ENCODE data around the gene PDE8A. TPM values are rescaled to one million over a fixed set of nuclear protein-coding genes. Genes with fewer than 3 reads are reported as not detected.
"Not testable (repeated sequence)": the region's sequence is repeated elsewhere in the genome, so short reads cannot be mapped to it uniquely, and the experiment has no call there.

PDE8A gene
- polyA plus RNA-seq, 1 experiment: 48.4 TPM

DNA sequence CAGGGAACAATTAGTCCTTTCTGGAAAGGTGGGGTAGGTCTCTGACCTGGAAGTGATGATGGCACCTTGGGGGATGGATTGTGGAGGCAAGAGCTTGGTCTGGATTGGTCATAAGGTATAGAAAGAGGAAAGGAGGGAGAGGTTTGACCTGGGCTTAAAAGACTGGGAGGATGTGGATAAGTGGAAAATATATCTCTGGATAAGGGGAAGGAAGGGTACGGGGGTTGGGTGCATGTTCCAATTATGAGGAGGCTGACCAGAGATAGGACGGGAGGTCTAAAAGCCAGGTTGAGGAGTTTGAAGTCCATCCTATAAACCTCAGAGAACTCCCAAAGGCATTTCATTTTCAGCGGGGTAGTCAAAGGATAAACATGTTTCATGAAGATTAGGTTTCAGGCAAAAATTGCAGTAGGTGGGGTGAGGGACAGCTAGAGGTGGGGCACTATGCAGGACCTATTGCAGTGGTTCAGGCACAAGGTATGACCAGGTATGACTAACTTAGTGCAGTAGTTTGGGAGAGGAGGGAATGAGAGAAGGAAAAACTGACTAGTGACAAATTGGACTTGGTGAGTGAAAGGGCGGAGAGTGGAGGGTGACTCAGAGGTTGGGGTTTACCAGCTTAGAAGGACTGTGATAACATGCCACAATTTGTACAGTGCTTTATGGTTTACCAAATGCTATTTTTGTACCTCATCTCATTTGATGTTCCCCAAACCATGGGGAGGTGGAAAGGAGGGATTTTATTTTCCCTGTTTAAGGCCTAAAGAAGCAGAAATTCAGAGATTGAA lies 10.7 kb downstream of the PDE8A start:
- H3K4me3 ChIP-seq (ENCODE audit: low read depth, low read length): no peak overlapping the region
- ChIA-PET POLR2A (no interaction called here), CTCF (interaction anchor here (0.5 to 1.5 kb wide), 3 partner anchors 11 to 55 kb away, joined by 3 to 5 read pairs (median 4); no protein-coding TSS in a partner anchor)
- H3K27ac ChIP-seq (ENCODE audit: low read depth, low read length): no peak overlapping the region
- TF ChIP-seq, protein P1, sequence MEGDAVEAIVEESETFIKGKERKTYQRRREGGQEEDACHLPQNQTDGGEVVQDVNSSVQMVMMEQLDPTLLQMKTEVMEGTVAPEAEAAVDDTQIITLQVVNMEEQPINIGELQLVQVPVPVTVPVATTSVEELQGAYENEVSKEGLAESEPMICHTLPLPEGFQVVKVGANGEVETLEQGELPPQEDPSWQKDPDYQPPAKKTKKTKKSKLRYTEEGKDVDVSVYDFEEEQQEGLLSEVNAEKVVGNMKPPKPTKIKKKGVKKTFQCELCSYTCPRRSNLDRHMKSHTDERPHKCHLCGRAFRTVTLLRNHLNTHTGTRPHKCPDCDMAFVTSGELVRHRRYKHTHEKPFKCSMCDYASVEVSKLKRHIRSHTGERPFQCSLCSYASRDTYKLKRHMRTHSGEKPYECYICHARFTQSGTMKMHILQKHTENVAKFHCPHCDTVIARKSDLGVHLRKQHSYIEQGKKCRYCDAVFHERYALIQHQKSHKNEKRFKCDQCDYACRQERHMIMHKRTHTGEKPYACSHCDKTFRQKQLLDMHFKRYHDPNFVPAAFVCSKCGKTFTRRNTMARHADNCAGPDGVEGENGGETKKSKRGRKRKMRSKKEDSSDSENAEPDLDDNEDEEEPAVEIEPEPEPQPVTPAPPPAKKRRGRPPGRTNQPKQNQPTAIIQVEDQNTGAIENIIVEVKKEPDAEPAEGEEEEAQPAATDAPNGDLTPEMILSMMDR (IDR thresholded peaks at IDR 0.05; ENCODE audit: low read depth, low read length): no peak
- no peaks in the 10 kb centered on the region for H3K9me3 ChIP-seq (ENCODE audit: control insufficient read depth, insufficient read depth, low read length)
- DNase-seq (ENCODE audit: low read depth, low spot score): peak; percentile 21
- no peaks in the 10 kb centered on the region for H3K27me3 ChIP-seq (ENCODE audit: control insufficient read depth, insufficient read depth, low read length)

DNA sequence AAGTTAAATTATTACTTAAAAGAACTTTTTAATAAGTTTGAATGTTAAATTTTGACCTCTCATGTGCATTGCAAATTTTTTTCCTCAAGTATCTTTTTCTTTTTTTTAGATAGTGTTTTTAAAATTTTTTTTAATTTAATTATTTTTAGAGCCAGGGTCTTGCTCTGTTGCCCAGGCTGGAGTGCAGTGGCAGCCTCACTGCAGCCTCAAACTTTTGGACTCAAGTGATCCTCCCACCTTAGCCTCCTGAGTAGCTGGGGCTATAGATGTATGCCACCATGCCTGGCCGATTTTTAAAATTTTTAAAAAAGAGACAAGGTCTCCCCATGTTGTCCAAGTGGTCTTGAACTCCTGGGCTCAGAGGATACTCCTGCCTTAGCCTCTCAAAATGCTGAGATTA lies 14.4 kb downstream of the PDE8A start:
- POLR2A ChIA-PET: interaction anchor here (0.6 to 1.3 kb wide), 2 partner anchors 15 to 18 kb away, joined by 5 to 8 read pairs; no protein-coding TSS in a partner anchor
- H3K27ac ChIP-seq (ENCODE audit: low read depth, low read length): no peak overlapping the region
- H3K9me3 ChIP-seq (ENCODE audit: control insufficient read depth, insufficient read depth, low read length): no peaks in the 10 kb centered on the region
- CTCF ChIA-PET: no interaction called here
- DNase-seq (ENCODE audit: low read depth, low spot score): no peak
- TF ChIP-seq, protein P1 (IDR thresholded peaks at IDR 0.05; ENCODE audit: low read depth, low read length): no peak
- no peaks in the 10 kb centered on the region for H3K27me3 ChIP-seq (ENCODE audit: control insufficient read depth, insufficient read depth, low read length)
- no peak overlapping the region for H3K4me3 ChIP-seq (ENCODE audit: low read depth, low read length)

DNA sequence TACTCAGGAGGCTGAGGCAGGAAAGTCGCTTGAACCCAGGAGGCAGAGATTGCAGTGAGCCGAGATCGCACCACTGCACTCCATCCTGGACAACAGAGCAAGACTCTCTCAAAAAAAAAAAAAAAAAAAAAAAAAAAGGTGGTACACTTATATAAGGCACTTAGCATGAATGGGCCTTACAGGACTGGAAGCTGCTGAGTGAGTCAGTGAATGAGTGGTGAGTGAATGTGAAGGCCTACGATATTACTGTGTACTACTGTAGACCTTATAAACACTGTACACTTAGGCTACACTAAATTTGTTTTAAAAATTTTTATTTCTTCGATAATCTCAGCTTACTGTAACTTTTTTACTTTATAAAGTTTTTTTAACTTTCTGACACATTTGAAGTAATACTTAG lies 15.1 kb downstream of the PDE8A start:
- H3K27ac ChIP-seq (ENCODE audit: low read depth, low read length); H3K27me3 ChIP-seq (ENCODE audit: control insufficient read depth, insufficient read depth, low read length); H3K4me3 ChIP-seq (ENCODE audit: low read depth, low read length); H3K9me3 ChIP-seq (ENCODE audit: control insufficient read depth, insufficient read depth, low read length): not testable (repeated sequence)
- POLR2A ChIA-PET: interaction anchor here (1.3 kb wide), 1 partner anchor 16 kb away, joined by 8 read pairs; no protein-coding TSS in a partner anchor
- CTCF ChIA-PET: interaction anchor here (0.7 to 1.0 kb wide), 3 partner anchors 8 to 47 kb away, joined by 3 to 4 read pairs (median 3); no protein-coding TSS in a partner anchor
- peak; percentile 16 for DNase-seq (ENCODE audit: low read depth, low spot score)

DNA sequence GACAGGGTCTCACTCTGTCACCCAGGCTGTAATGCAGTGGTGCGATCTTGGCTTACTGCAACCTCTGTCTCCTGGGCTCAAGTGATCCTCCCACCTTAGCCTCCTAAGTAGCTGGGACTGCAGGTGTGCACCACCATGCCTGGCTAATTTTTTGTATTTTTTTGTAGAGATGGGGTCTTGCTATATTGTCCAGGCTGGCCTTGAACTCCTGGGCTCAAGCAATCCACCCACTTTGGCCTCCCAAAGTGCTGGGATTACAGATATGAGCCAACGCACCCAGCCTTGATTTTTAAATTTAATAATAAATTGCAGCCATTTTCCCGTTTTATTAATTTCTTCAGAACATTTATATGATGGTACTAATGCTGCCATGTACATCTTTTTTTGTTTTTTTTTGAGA lies 15.6 kb downstream of the PDE8A start:
- not testable (repeated sequence) for DNase-seq (ENCODE audit: low read depth, low spot score); H3K4me3 ChIP-seq (ENCODE audit: low read depth, low read length); H3K27ac ChIP-seq (ENCODE audit: low read depth, low read length); H3K27me3 ChIP-seq (ENCODE audit: control insufficient read depth, insufficient read depth, low read length); H3K9me3 ChIP-seq (ENCODE audit: control insufficient read depth, insufficient read depth, low read length)
- ChIA-PET CTCF (interaction anchor here (0.7 to 1.0 kb wide), 3 partner anchors 8 to 47 kb away, joined by 3 to 4 read pairs (median 3); no protein-coding TSS in a partner anchor), POLR2A (interaction anchor here (1.3 kb wide), 1 partner anchor 17 kb away, joined by 8 read pairs; no protein-coding TSS in a partner anchor)

DNA sequence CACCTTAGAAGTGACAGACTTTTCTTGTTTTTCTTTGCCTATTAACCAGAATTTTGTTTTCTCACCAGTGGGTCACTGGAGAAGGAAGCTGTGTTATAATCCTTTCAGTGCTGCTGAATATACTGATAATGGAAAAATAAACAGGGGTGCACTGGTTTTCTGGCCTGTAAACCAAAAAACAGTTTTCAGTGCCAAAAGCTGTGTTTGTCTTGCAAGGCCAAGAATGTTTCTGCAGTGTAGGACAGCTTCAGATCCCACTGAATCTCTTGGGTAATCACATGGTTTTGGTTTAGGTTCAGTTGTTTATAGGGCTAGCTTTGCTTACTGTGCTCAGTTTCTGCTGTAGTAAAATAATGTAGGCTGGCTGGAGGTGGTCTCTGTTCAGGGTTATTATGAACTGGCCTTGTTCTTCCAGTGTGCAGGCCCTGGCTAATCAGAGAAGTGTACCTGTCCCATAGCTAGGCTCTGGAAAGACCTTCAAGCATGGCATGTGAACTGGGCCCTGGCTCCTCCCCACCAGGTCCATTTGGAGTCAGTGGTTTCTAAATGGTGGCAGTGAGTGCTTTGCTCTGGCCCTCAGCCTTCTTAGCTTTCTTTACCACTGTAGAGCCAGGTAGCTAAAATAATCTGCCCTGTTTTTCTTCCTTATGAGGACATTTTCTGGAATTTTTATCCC lies 18.7 kb downstream of the PDE8A start:
- ChIA-PET POLR2A (interaction anchor here (0.6 kb wide), 1 partner anchor 16 kb away, joined by 4 read pairs; no protein-coding TSS in a partner anchor), CTCF (interaction anchor here (0.7 to 1.1 kb wide), 2 partner anchors 45 to 251 kb away, joined by 3 to 4 read pairs; no protein-coding TSS in a partner anchor)
- Histone ChIP-seq H3K4me3 (ENCODE audit: low read depth, low read length) (no peak overlapping the region), H3K9me3 (ENCODE audit: control insufficient read depth, insufficient read depth, low read length) (no peaks in the 10 kb centered on the region), H3K27me3 (ENCODE audit: control insufficient read depth, insufficient read depth, low read length) (no peaks in the 10 kb centered on the region), H3K27ac (ENCODE audit: low read depth, low read length) (peak overlapping the region; percentile 34)
- TF ChIP-seq, protein P1 (IDR thresholded peaks at IDR 0.05; ENCODE audit: low read depth, low read length): no peak
- DNase-seq (ENCODE audit: low read depth, low spot score): peak; percentile 44
